OCI-LY7 (cell line): ENCODE data around the gene CRYAB.

ENCODE experiments used
- CTCF ChIP-seq: fragments of 200-600 bp; sonication (generic); conservative IDR thresholded peaks from 2 replicates; pipeline ENCODE4 v1.5.1; 2014; ENCODE audit warnings: mild to moderate bottlenecking, antibody characterized with exemption, low read length, moderate library complexity, mixed read lengths
- EZH2phosphoT487 ChIP-seq: fragments of 200-600 bp; sonication (generic); IDR thresholded peaks from 2 replicates; pipeline ENCODE4 v1.6.1; 2018; ENCODE audit warnings: low read depth, borderline replicate concordance, mild to moderate bottlenecking, mixed run types, antibody characterized with exemption, low read length, moderate library complexity, mixed read lengths

GRCh38 chr11:111923951-111924350 lies 12.4 kb upstream of the CRYAB start:
- no peak for TF ChIP-seq CTCF
- no peak for TF ChIP-seq EZH2phosphoT487
